Neural cell (in vitro differentiated cells): Measurements from ENCODE around the gene DNAI4. TPM values are rescaled to one million over a fixed set of nuclear protein-coding genes. Genes with fewer than 3 reads are reported as not detected.

Source experiments
- H2AFZ ChIP-seq: fragments of 200-600, 300-800 bp; sonication (generic), shearing (Covaris generic); 2 replicates; pipeline ENCODE4 v1.6.0; 2014; ENCODE audit warnings: low read depth, mild to moderate bottlenecking, antibody characterized with exemption, low read length, moderate library complexity
- H3F3A ChIP-seq: fragments of 200-600 bp; shearing (Covaris generic); 2 replicates; pipeline ENCODE4 v1.6.1; 2016; ENCODE audit warnings: mild to moderate bottlenecking, moderate library complexity, mixed read lengths, antibody characterized with exemption, low read length; ENCODE audit not compliant: insufficient read depth, poor library complexity, severe bottlenecking
- H3K27ac ChIP-seq: fragments of 200-600, 300-800 bp; sonication (generic), shearing (Covaris generic); 2 replicates; pipeline ENCODE4 v1.5.1; 2014; ENCODE audit warnings: mild to moderate bottlenecking, low read length, moderate library complexity
- H3K27me3 ChIP-seq: fragments of 300-800, 200-600 bp; sonication (generic), shearing (Covaris generic); 2 replicates; pipeline ENCODE4 v1.6.0; 2014; ENCODE audit warnings: mild to moderate bottlenecking, low read depth, low read length, moderate library complexity; ENCODE audit not compliant: insufficient read depth
- H3K36me3 ChIP-seq: fragments of 300-800, 200-600 bp; sonication (generic), shearing (Covaris generic); 2 replicates; pipeline ENCODE4 v1.5.1; 2014; ENCODE audit warnings: mild to moderate bottlenecking, antibody characterized with exemption, low read length, moderate library complexity; ENCODE audit not compliant: insufficient read depth
- H3K4me2 ChIP-seq: fragments of 300-800, 200-600 bp; sonication (generic), shearing (Covaris generic); 2 replicates; pipeline ENCODE4 v1.6.0; 2014; ENCODE audit warnings: mild to moderate bottlenecking, low read length
- H3K4me3 ChIP-seq: fragments of 300-800, 200-600 bp; sonication (generic), shearing (Covaris generic); 2 replicates; pipeline ENCODE4 v1.5.1; 2014; ENCODE audit warnings: mild to moderate bottlenecking, low read length, moderate library complexity
- H3K79me2 ChIP-seq: fragments of 200-600 bp; shearing (Covaris generic); replicated peaks from 2 replicates; pipeline ENCODE4 v1.6.0; 2014; ENCODE audit warnings: mild to moderate bottlenecking, low read length, moderate library complexity; ENCODE audit not compliant: insufficient read depth
- H3K9ac ChIP-seq: fragments of 300-800, 200-600 bp; sonication (generic), shearing (Covaris generic); 2 replicates; pipeline ENCODE4 v1.6.1; 2016; ENCODE audit warnings: mild to moderate bottlenecking, low read length, mixed read lengths
- H3K9me2 ChIP-seq: fragments of 200-600 bp; shearing (Covaris generic); 2 replicates; pipeline ENCODE4 v1.6.1; 2016; ENCODE audit warnings: mild to moderate bottlenecking, low read length, mixed read lengths; ENCODE audit not compliant: insufficient read depth
- H3K9me3 ChIP-seq: fragments of 200-600, 300-800 bp; sonication (generic), shearing (Covaris generic); 2 replicates; pipeline ENCODE4 v1.6.1; 2016; ENCODE audit warnings: mild to moderate bottlenecking, mixed run types, low read length, moderate library complexity, mixed read lengths
- H4K20me1 ChIP-seq: fragments of 200-600 bp; shearing (Covaris generic); 2 replicates; pipeline ENCODE4 v1.6.1; 2016; ENCODE audit warnings: mild to moderate bottlenecking, mixed run types; ENCODE audit not compliant: insufficient read depth
- EP300 ChIP-seq: fragments of 450-650 bp; conservative IDR thresholded peaks from 2 replicates; pipeline ENCODE4 v1.6.1; 2014; ENCODE audit warnings: antibody characterized with exemption, mild to moderate bottlenecking, moderate library complexity; ENCODE audit not compliant: poor library complexity, severe bottlenecking
- EZH2 ChIP-seq: fragments of 200-600, 300-800 bp; shearing (Covaris generic), sonication (generic); IDR thresholded peaks from 2 replicates; pipeline ENCODE4 v1.6.1; 2014; ENCODE audit warnings: antibody characterized with exemption, low read length, borderline replicate concordance, mild to moderate bottlenecking; ENCODE audit not compliant: insufficient read depth, poor library complexity, severe bottlenecking
- MXI1 ChIP-seq: fragments of 450-650 bp; conservative IDR thresholded peaks from 2 replicates; pipeline ENCODE4 v1.6.1; 2014; ENCODE audit warnings: antibody characterized with exemption, mild to moderate bottlenecking; ENCODE audit not compliant: poor library complexity, severe bottlenecking
- POLR2AphosphoS5 ChIP-seq: IDR thresholded peaks from 2 replicates; pipeline ENCODE4 v1.6.1; 2012
- RAD21 ChIP-seq: fragments of 450-650 bp; conservative IDR thresholded peaks from 2 replicates; pipeline ENCODE4 v1.6.1; 2014; ENCODE audit warnings: antibody characterized with exemption, mild to moderate bottlenecking, moderate library complexity
- SMC3 ChIP-seq: fragments of 450-650 bp; conservative IDR thresholded peaks from 2 replicates; pipeline ENCODE4 v1.6.1; 2014; ENCODE audit warnings: antibody characterized with exemption, mild to moderate bottlenecking, moderate library complexity; ENCODE audit not compliant: poor library complexity
- TAF1 ChIP-seq: IDR thresholded peaks from 2 replicates; pipeline ENCODE4 v1.6.1; 2012; ENCODE audit warnings: low read depth
- polyA plus RNA-seq: library from polyadenylated mRNA; depleted of rRNA; stranded (reverse); fragments of >200 nt; gene quantifications from 2 replicates; pipeline ENCODE4 v1.2.3, GENCODE V29; 2014
- TF ChIP-seq, protein P1 (sequence below): IDR thresholded peaks from 2 replicates; pipeline ENCODE4 v1.6.1; 2012; ENCODE audit warnings: borderline replicate concordance
- TF ChIP-seq, protein P2 (sequence below): fragments of 450-650 bp; IDR thresholded peaks from 2 replicates; pipeline ENCODE4 v1.5.1; 2014; ENCODE audit warnings: antibody characterized with exemption, mild to moderate bottlenecking, moderate library complexity; ENCODE audit not compliant: poor library complexity, severe bottlenecking

Gene DNAI4
- polyA plus RNA-seq, 1 donor from 2014 or later: 4.5 TPM

DNA sequence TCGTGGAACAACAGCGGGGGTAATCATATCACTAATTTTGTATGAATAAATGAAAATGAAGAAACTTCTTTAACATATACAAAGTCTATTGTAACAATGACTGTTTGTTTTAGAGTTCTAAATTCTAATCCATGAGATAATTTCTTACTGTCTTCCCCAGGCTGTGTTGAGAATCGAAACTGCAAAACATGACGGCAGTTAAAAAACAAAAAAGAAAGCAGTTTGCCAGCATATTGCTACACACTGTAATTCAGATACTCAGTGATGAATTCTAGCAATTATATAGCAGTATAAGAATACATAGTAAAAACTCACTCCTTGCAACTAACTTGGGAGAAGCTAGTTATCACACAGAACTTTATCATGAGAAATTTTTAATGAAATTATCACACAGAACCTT lies 145.7 kb downstream of the DNAI4 start:
- no peaks in the 10 kb centered on the region for H3K9me2 ChIP-seq
- no peak overlapping the region for H3K9ac ChIP-seq
- no peaks in the 10 kb centered on the region for H3K27me3 ChIP-seq
- no peak overlapping the region for H3K4me2 ChIP-seq
- no peaks in the 10 kb centered on the region for H3K9me3 ChIP-seq
- H2AFZ ChIP-seq: no peak overlapping the region
- no peaks in the 10 kb centered on the region for H3K36me3 ChIP-seq
- no peak overlapping the region for H3K27ac ChIP-seq
- no peaks in the 10 kb centered on the region for H4K20me1 ChIP-seq
- no peak overlapping the region for H3K4me3 ChIP-seq
- no peaks in the 10 kb centered on the region for H3K79me2 ChIP-seq
- H3F3A ChIP-seq: no peaks in the 10 kb centered on the region
- no peak for TF ChIP-seq TAF1
- TF ChIP-seq MXI1: no peak
- TF ChIP-seq POLR2AphosphoS5: no peak
- TF ChIP-seq, protein P1, sequence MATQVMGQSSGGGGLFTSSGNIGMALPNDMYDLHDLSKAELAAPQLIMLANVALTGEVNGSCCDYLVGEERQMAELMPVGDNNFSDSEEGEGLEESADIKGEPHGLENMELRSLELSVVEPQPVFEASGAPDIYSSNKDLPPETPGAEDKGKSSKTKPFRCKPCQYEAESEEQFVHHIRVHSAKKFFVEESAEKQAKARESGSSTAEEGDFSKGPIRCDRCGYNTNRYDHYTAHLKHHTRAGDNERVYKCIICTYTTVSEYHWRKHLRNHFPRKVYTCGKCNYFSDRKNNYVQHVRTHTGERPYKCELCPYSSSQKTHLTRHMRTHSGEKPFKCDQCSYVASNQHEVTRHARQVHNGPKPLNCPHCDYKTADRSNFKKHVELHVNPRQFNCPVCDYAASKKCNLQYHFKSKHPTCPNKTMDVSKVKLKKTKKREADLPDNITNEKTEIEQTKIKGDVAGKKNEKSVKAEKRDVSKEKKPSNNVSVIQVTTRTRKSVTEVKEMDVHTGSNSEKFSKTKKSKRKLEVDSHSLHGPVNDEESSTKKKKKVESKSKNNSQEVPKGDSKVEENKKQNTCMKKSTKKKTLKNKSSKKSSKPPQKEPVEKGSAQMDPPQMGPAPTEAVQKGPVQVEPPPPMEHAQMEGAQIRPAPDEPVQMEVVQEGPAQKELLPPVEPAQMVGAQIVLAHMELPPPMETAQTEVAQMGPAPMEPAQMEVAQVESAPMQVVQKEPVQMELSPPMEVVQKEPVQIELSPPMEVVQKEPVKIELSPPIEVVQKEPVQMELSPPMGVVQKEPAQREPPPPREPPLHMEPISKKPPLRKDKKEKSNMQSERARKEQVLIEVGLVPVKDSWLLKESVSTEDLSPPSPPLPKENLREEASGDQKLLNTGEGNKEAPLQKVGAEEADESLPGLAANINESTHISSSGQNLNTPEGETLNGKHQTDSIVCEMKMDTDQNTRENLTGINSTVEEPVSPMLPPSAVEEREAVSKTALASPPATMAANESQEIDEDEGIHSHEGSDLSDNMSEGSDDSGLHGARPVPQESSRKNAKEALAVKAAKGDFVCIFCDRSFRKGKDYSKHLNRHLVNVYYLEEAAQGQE: no peak
- no peak for TF ChIP-seq RAD21
- TF ChIP-seq SMC3: no peak
- TF ChIP-seq, protein P2, sequence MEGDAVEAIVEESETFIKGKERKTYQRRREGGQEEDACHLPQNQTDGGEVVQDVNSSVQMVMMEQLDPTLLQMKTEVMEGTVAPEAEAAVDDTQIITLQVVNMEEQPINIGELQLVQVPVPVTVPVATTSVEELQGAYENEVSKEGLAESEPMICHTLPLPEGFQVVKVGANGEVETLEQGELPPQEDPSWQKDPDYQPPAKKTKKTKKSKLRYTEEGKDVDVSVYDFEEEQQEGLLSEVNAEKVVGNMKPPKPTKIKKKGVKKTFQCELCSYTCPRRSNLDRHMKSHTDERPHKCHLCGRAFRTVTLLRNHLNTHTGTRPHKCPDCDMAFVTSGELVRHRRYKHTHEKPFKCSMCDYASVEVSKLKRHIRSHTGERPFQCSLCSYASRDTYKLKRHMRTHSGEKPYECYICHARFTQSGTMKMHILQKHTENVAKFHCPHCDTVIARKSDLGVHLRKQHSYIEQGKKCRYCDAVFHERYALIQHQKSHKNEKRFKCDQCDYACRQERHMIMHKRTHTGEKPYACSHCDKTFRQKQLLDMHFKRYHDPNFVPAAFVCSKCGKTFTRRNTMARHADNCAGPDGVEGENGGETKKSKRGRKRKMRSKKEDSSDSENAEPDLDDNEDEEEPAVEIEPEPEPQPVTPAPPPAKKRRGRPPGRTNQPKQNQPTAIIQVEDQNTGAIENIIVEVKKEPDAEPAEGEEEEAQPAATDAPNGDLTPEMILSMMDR: no peak
- TF ChIP-seq EP300: no peak
- TF ChIP-seq EZH2: no peak

DNA sequence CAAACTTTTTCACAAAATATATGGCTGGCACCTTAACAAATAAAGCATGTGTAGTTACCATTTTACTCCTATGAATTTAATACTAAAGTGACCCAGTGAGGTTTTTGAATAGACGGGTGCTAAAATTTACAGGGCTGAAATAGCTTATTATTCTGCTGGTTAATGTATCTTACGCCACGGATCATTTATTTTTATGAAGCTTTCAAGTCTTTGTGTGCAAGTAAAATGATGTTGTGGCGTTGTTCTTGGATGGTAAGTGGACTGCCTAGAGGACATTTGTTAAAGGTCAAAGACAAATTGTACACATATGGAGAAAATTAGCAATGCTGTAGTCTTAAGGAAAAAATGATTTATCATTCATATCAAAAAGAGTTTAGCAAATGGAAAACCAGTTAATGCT lies 146.4 kb downstream of the DNAI4 start:
- Histone ChIP-seq H3K27ac (no peak overlapping the region), H3F3A (no peaks in the 10 kb centered on the region), H3K9me3 (no peaks in the 10 kb centered on the region), H3K4me2 (no peak overlapping the region), H3K79me2 (no peaks in the 10 kb centered on the region), H3K4me3 (peak overlapping the region; percentile 20), H3K9me2 (no peaks in the 10 kb centered on the region), H4K20me1 (no peaks in the 10 kb centered on the region), H3K27me3 (no peaks in the 10 kb centered on the region), H2AFZ (no peak overlapping the region), H3K36me3 (no peaks in the 10 kb centered on the region), H3K9ac (no peak overlapping the region)
- no peak for TF ChIP-seq POLR2AphosphoS5
- no peak for TF ChIP-seq EP300
- no peak for TF ChIP-seq RAD21

DNA sequence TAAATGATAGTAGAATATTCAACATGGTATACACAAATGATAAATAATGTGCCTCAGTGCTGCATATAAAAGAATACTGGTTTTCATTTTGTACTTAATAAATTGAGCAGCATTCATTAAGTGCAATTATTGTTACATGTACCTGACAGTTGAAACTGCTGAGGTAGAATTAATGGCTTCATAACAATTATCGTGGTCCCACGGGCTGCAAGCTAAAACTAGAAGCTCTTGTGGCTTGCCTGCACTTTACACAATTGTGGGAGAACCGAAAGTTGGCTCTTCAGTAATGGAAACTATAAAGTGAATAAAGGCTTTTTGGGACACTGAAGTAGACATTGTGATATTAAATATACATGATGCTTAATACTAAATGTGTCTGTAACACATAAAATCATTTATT lies 146.8 kb downstream of the DNAI4 start:
- no peak overlapping the region for H3K9ac ChIP-seq
- H3K27ac ChIP-seq: no peak overlapping the region
- H3K9me2 ChIP-seq: no peaks in the 10 kb centered on the region
- no peaks in the 10 kb centered on the region for H3K79me2 ChIP-seq
- TF ChIP-seq RAD21 (no peak), TAF1 (no peak), SMC3 (no peak), EZH2 (no peak), POLR2AphosphoS5 (no peak)
- TF ChIP-seq, protein P1: no peak
- TF ChIP-seq, protein P2: no peak
- no peak overlapping the region for H3K4me2 ChIP-seq
- H2AFZ ChIP-seq: no peak overlapping the region
- H3K9me3 ChIP-seq: no peaks in the 10 kb centered on the region
- no peaks in the 10 kb centered on the region for H3F3A ChIP-seq
- no peaks in the 10 kb centered on the region for H3K27me3 ChIP-seq
- no peaks in the 10 kb centered on the region for H4K20me1 ChIP-seq
- H3K36me3 ChIP-seq: no peaks in the 10 kb centered on the region
- H3K4me3 ChIP-seq: peak overlapping the region; percentile 20
